K562 (cell line): ENCODE measurements around the gene MPZL3.

ENCODE experiments used
- ATF6 ChIP-seq: sonication (generic); formaldehyde crosslinking; IDR thresholded peaks from 2 replicates; pipeline ENCODE4 v1.4.0; 2020; ENCODE audit warnings: mild to moderate bottlenecking, missing genetic modification reagents
- BCLAF1 ChIP-seq, 2 experiments: fragments of 450-650 bp in 1 of 2; IDR thresholded peaks; 2 replicates each; pipeline ENCODE4 v1.6.1; 2011 to 2017; ENCODE audit warnings: low read depth in 2 of 2, antibody characterized with exemption in 1 of 2, borderline replicate concordance in 1 of 2, low read length in 1 of 2, mild to moderate bottlenecking in 1 of 2, mixed read lengths in 1 of 2; ENCODE audit not compliant: control insufficient read depth in 1 of 2
- CHD2 ChIP-seq: IDR thresholded peaks from 2 replicates; pipeline ENCODE4 v1.6.1; 2011; ENCODE audit warnings: low read depth, low read length
- CTCF ChIP-seq, 3 experiments: IDR thresholded peaks in 2 of 3; conservative IDR thresholded peaks in 1 of 3; 2 replicates each; pipeline ENCODE4 v1.5.1; 2011 to 2012; ENCODE audit warnings: low read length in 3 of 3, mild to moderate bottlenecking in 3 of 3, control low read depth in 2 of 3, improper control_type of control experiment in 1 of 3, inconsistent platforms in 1 of 3, low read depth in 1 of 3, mixed read lengths in 1 of 3, moderate library complexity in 1 of 3; ENCODE audit not compliant: insufficient read depth in 2 of 3
- MAZ ChIP-seq, 2 experiments: fragments of 450-650 bp in 1 of 2; sonication (generic) in 1 of 2; formaldehyde crosslinking; IDR thresholded peaks in 1 of 2; conservative IDR thresholded peaks in 1 of 2; 2 replicates each; pipeline versions ENCODE4 v1.4.0 to v1.5.0; 2020; ENCODE audit warnings: mild to moderate bottlenecking in 1 of 2, missing genetic modification reagents in 1 of 2
- PHTF2 ChIP-seq: fragments of 250-450 bp; sonication (Bioruptor Pico); IDR thresholded peaks from 2 replicates; pipeline ENCODE4 v1.5.0; 2021; ENCODE audit warnings: mild to moderate bottlenecking
- POLR2H ChIP-seq: IDR thresholded peaks from 2 replicates; pipeline ENCODE4 v1.6.1; 2016; ENCODE audit warnings: missing genetic modification characterization, low read depth, mild to moderate bottlenecking, control low read depth, missing compliant biosample characterization, moderate library complexity
- TAF1 ChIP-seq: IDR thresholded peaks from 2 replicates; pipeline ENCODE4 v1.6.1; 2011; ENCODE audit warnings: mild to moderate bottlenecking, low read length, moderate library complexity; ENCODE audit not compliant: insufficient read depth, control insufficient read depth, severe bottlenecking; ENCODE audit errors: extremely low read depth
- ZNF384 ChIP-seq: IDR thresholded peaks from 2 replicates; pipeline ENCODE4 v1.6.1; 2012; ENCODE audit warnings: low read depth, low read length, improper control_type of control experiment
- ZNF79 ChIP-seq: fragments of 250-450 bp; sonication (Bioruptor Pico); IDR thresholded peaks from 2 replicates; pipeline ENCODE4 v1.4.0; 2020; ENCODE audit warnings: low read depth, mild to moderate bottlenecking, moderate library complexity

- TF ChIP-seq TAF1 (no peak), MAZ (CRISPR knock-in tag; conservative IDR thresholded peaks at IDR 0.05 in 1 of 2, IDR thresholded peaks at IDR 0.05 in 1 of 2) (no peak), ATF6 (CRISPR knock-in tag) (no peak), ZNF384 (no peak), BCLAF1 (IDR thresholded peaks at IDR 0.05; ENCODE audit: borderline replicate concordance in 1 of 2, control insufficient read depth in 1 of 2, low read depth in 2 of 2, low read length in 1 of 2) (no peak), CHD2 (no peak), PHTF2 (CRISPR knock-in tag) (no peak), POLR2H (tag) (no peak), CTCF (IDR thresholded peaks at IDR 0.05 in 2 of 3, conservative IDR thresholded peaks at IDR 0.05 in 1 of 3; ENCODE audit: insufficient read depth in 2 of 3, low read depth in 1 of 3, low read length in 3 of 3) (no peak), ZNF79 (CRISPR knock-in tag) (no peak)
Observed at GRCh38 chr11:118210323-118210722, 41.8 kb downstream of the MPZL3 start.
